NCI-H345 (cell line): ENCODE data around the gene VTA1.
"Not testable (repeated sequence)": the region's sequence is repeated elsewhere in the genome, so short reads cannot be mapped to it uniquely, and the experiment has no call there.

Source experiments
- DNase-seq: peaks from one replicate; lab custom pipeline; 2025; lab: John Stamatoyannopoulos, UW

Gene VTA1

DNA sequence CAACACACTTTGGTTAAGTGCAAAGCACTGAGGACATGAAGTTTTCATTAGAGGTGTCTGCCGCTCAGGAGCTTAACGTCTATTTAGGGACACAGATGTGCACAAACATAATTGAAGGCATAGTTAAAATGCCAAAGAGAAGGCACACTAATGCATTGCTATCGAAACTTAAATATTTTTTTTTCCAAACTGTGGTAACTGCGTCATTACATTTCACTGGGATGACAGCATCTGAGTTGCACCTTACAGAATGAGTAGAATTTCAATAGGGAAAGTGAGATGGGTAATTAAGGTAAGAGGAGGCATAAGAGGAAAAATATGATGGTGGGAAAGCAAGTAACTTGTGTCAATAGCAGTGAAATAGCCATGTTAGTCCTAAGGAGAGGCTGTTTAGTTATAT is 79.7 kb downstream of the VTA1 start:
- DNase-seq = no peak

DNA sequence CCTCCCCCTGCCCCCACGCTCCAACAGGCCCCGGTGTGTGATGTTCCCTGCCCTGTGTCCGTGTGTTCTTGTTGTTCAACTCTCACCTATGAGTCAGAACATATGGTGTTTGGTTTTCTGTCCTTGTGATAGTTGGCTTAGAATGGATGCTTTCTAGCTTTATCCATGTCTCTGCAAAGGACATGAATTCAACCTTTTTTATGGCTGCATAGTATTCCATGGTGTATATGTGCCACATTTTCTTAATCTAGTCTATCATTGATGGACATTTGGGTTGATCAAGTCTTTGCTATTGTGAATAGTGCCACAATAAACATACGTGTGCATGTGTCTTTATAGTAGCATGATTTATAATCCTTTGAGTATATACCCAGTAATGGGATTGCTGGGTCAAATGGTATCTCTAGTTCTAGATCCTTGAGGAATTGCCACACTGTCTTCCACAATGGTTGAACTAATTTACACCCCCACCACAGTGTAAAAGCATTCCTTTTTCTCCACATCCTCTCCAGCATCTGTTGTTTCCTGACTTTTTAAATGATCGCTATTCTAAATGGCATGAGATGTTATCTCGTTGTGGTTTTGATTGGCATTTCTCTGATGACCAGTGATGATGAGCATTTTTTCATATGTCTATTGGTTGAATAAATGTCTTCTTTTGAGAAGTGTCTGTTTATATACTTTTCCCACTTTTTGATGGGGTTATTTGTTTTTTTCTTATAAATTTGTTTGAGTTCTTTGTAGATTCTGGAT is 82.6 kb downstream of the VTA1 start:
- DNase-seq = not testable (repeated sequence)

DNA sequence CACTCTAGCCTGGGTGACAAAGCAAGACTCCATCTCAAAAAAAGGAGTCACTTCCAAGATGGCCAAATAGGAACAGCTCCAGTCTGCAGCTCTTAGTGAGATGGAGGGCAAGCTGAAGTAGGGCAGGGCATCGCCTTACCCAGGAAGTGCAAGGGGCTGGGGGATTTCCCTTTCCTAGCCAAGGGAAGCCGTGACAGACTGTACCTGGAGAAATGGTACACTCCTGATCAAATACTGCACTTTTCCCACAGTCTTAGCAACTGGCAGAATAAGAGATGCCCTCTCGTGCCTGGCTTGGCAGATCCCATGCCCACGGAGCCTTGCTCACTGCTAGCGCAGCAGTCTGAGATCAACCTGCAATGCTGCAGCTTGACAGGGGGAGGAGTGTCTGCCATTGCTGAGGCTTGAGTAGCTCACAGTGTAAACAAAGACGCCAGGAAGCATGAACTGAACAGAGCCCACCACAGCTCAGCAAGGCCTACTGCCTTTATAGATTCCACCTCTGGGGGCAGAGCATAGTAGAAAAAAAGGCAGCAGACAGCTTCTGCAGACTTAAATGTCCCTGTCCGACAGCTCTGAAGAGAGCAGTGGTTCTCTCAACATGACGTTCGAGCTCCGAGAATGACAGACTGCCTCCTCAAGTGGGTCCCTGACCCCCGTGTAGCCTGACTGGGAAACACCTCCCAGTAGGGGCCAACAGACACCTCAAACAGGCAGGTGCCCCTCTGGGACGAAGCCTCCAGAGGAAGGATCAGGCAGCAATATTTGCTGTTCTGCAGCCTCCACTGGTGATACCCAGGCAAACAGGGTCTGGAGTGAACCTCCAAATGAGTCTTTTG is 85.4 kb downstream of the VTA1 start:
- peak; percentile 47 for DNase-seq

DNA sequence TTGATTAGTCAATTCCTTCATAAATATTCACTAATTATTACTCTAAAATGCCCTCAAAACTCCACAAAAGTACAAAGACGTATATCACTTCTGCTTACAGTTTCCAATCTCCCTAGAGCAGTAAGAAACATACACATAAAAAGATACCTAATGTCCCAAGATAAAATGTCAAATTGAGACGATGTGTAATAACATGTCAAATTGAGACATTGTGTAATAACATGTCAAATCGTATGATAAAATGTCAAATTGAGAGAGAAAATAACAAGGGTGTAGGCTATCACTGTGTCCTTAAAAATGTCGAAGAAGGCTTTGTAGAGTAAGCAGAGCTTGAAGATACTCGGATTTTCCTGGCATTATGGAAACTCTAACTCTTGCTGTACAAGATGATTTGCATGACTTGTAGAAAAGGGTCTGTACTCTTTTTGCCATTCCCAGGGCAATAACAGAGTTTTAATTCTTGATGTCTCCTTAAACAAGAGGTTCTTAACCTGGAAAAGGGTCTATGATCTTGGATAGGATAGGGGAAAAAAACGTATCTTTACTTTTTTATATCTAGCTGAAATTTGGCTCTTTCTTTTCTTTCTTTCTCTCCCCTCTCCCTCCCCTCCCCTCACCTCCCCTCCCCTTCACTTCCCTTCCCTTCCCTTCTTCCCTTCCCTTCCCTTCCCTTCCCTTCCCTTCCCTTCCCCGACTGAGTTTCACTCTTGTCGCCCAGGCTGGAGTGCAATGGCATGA is 87.1 kb downstream of the VTA1 start:
- DNase-seq = no peak

DNA sequence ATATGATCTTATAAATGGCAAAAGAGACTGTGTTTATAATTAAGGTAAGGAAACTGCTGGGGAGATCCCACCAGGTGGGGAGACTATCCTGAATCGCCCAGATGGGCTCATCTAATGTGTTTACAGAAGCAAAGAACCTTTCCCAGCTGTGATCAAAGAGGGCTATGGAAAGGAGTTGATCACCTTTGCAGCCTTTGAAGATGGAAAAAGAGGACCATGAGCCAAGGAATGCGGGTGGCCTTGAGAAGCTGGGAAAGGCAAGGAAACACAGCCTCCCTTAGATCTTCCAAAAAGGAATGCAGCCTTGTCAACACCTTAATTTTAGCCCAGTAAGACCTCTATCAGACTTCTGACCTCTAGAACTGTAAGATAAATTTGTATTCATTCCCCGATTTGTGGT is 88.2 kb downstream of the VTA1 start:
- DNase-seq = no peak

DNA sequence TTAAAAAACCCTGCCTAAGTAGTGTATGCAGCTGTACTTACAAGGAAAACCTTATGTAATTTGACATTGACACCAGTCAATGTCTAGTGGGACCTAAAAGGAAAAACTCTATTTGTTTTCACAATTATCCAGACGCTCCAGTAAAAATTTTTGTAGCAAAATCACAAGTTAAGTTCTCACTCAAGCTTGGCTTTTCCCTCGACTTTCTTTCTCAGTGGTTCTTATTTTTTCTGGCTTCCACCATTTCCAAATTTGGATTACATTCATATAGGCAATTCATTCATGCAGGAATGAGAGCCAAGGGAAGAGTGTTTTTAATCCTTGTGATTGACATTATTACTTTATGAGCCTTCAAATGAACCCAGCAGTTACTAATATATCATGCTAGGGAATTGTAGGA is 88.7 kb downstream of the VTA1 start:
- DNase-seq = no peak

DNA sequence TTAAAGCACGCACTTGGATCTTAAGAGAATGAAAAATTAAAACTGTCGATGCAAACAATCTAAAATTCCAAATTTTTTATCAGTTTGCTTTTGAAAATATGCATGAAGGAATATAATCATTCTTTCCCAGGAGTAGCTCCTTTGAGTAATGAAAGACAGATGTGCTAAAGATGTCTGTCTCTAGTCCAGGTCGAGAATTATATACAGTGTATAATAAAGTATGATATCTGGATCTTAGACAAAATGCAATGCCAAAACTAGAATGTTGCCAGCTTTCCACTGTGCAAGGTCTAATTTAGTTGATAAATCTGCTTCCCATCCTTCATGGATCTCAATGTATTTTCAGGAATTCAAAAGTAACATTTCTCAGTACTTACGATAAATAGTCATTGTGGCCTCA is 89.6 kb downstream of the VTA1 start:
- no peak for DNase-seq

DNA sequence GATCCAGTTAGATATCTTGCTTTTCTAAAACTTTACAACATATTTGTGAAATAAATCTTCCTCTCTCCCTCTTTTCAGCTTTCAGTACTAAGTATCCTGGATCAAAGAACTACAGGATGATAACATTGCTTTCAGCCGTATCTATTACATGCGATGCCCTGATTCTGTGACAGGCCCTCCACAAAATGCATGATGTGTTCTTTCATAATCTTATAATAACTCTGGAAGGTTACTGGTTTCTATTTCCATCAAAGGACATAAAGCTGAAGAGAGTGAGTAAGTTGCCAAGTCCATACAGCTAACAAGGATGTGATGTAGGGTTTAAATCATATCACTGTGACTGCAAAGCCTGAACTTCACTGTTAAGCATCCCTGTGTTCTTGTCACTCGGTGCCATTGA is 91.8 kb downstream of the VTA1 start:
- DNase-seq = no peak

DNA sequence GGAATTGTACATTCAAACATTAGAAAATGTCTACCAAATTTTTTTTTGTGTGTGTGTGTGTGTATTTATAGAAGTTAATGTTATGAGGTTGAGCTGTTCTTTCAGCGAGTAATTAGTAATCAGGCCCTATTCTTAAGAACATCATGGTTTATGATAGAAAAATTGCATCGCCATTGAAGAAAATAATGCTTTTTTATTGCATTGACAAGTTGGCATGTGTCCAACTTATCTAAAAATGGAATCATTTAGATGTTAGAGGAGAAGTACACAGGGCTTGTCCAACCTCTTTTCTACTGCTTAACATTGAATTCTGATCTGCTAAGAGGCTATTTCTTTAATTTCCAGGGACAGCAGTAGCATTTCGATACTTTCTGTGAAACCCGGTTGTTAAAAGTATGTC is 93.1 kb downstream of the VTA1 start:
- DNase-seq = no peak

DNA sequence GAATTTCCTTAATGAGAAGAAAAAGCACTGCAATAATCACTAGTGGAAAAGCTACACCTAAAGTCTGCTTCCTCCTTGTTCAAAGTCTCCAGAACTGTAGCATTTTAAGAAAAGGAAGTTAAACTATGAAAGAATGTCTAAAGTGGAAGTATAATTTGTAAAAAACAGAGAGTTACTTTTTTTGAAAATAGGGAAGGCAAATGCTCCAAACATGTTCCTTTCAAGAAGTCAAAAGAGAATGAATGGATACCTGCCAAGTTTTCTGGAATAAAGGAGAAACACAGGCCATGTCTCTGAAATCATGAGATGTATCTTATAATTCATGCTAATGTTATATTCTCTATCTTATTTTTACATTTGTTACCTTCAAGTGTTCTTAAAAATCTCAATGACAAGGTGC is 94.0 kb downstream of the VTA1 start:
- DNase-seq = no peak

DNA sequence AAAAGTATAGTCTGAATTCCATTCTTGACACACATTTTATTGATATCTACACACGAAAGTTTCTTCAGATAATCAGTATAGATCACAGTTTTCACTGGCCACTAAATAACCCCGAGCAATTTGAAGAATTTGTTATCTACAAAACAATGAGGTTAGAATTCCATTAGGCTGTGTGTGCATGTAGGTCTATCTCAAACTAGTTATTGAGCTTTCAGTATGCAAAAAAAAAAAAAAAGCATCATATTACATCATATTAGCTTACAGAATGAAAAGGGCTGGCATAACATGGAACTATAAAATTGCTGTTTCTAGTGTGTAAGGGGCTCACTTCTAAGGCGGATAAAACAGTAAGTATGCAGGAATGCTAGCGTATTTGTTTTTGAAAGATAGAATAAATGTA is 95.2 kb downstream of the VTA1 start:
- no peak for DNase-seq

DNA sequence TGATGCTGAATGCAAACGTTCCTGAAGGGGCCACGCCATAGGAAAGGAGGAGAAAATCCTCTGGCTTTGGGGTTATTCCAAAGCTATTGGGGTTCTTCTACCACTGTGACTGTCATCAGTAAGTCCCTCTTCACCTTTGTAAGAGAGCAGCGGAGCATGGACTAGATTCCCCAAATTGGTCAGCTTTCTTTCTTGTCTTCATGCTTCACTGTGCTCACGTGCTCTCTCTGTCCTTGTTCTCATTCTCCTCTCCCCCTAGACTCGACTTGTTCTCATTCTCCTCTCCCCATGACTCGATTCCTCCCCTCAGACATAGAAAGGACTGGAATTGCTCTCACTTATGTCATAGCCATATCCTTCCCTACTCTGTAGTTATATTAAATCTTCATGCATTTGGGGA is 99.9 kb downstream of the VTA1 start:
- no peak for DNase-seq

DNA sequence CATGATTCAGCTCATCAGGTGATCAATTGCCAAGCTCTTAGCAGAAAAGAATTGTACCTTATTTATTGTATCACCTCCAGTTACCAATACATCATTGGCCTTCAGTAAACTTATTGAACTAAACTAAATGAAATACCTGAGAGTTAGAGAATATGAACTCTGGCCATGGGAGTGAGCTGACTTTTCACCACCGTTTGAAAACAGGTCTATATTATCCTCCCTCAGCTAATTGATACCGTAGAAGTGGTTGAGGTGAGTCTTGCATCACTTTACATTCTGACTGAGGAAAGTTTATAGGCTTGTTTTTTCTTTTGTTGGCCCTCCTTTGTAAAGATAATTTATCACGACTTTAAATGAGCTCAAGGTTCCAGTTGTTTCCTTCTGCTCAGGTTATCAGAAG is 102.2 kb downstream of the VTA1 start:
- DNase-seq = no peak

DNA sequence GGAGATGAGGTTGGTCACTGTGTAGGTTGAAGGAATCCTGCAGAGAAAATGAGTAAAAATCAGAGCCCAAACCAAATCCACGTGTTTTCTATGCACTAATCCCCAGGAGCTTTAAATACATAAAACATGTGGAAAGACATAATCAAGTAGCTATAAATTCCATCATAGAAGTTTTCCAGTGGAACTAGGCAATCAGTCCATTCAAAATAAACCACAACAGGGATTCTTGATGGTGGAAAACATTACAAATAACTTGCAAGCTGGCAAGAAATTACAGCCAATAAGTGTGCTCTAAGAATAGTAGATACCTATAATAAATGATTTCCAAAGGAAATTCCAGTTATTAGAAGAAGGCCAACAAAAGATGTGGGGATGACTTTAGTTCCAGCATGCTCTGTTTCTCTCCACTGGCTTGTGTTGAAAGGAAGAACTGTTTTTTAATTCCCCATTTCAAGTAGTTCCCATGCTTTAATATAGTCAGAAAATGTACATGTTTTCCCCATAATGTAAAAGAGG is 104.9 kb downstream of the VTA1 start:
- DNase-seq = no peak

DNA sequence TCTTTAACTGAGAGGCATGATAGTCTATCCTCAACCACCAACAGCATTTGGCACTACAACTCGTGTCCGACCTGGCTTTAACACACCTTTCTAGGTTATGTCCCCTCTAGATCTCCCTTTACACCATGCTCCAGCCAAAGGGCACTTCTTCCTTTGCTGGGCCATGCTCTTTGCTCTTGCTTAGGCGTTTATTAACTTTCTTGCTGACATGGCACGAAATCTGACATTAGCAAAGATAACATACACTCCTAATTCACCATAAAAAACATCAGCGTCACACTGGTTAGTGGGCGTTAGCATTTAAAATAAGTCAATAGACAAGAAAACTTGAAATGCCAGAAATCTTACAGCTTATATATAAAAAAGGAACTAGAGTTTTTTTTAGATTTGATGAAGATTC is 107.5 kb downstream of the VTA1 start:
- DNase-seq = no peak

DNA sequence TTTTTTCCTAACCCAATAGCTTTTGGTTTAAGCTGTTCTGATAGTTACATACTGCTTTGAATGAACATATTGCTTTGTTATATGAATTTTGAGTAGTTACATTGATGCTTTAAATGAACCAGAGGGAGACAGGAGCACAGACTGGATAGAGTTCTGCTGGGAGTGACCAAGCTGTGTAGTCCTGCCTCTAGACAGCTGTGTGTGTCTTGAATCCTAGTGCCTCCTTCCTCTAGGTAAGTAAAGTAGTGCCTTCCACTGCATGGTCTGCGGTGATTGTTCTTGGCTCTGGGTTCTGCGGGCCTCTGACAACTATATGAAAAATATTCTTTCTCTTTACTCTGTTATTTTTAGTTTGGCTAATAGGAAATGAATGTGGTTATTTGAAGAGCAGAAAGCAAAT is 108.7 kb downstream of the VTA1 start:
- DNase-seq = no peak

DNA sequence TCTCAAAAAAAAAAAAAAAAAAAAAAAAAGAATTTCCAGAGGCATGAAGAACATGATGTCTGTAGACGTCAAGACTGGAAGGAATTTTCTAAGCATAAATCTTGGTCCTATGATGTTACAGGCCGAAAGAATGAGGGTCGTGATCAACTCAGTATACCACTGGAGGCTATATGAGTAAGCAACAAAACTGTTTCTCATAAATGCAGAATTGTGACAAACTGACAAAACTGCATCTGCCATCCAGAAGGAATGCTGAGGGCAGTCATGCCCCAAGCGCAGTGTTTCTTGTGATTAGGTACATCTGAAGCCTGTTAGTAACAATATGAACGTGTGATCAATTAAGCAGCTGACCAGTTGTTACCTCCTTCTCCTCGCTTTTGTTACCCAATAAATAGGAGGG is 111.2 kb downstream of the VTA1 start:
- DNase-seq = no peak

DNA sequence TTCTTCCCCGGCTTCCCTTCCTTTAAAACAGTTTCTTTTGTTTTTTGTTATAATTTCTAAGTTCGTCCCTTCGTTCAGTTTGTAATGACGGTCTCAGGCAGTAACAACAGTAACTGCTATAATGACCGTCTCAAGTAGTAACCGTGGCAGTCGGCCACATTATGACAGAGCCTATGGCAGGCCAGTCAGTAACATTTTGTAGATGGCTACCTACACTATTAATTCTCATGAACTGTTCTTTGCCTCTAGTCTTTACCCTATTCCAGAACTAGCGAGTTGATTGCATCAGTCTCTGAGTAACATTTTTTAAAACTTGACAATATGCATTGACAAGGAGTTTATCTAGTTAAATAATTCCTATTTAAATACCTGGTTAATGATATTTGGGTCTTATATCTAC is 111.7 kb downstream of the VTA1 start:
- no peak for DNase-seq

DNA sequence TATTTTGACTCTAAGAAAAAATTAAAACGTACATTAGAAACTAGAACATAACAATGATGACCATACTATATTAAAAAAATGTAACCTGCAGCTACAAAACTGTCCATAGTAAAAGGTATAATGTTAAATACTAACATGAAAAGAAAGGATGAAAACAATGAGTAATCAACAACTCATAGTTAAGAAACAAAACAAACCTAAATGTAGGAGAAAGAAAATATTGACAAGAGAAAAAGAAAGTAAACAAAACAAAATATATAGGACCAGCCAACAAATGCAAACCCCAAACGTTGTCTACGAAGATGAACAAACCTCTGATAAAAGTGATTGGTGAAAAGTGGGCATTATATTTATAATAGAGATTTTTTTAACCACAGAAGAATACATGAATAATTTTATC is 113.7 kb downstream of the VTA1 start:
- no peak for DNase-seq

DNA sequence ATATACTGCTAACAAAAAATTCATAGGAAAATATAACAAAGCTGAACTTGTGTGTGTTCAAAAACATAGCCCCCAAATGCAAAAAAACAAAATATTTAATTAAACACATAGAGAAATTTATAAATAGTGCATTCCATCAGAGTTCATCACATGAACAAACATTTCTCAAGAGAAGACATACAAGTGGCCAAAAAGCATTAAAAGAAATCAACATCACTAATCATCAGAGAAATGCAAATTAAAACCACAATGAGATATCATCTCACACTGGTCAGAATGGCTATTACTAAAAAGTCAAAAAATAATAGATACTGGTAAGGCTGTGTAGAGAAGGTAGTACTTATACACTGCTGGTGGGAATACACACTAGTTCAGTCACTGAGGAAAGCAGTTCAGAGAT is 115.2 kb downstream of the VTA1 start:
- DNase-seq = no peak

DNA sequence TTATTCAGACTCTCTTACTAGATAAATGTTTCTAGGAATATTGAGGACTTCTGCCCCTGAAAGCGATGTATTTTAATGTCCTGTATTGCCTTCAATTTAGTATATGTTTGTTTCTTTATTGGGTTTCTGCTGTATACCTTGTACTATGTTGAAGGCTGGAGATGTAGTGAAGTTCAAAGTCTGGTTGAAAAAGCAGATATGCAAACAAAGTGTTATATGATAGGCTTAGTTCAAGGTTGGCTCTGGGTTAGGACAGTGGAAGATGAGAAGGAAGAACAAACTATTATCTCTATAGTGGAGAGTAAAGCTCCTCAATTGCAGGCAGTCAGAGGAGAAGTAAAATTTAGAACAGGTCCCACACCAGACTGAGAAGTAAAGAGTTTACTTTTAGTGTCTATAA is 118.4 kb downstream of the VTA1 start:
- no peak for DNase-seq

DNA sequence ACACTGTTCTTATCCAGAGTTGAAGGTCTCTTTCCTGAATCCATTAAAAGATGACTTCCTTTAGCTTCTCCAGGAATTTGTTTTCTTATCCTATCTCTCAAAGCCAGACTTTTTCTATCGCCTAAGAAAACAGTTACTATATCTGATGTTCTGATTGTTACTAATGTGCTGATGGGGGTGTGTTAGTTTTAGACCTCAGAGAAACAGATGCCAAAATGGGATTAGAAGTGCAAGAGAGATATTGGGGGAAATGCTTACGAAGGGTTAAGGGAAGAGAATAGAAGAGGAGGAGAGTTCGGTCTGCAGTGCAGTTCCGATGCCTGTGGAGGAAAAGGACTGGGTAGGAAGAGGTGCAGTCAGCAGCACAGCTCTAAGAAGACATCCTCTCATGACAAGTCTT is 119.0 kb downstream of the VTA1 start:
- DNase-seq = no peak

DNA sequence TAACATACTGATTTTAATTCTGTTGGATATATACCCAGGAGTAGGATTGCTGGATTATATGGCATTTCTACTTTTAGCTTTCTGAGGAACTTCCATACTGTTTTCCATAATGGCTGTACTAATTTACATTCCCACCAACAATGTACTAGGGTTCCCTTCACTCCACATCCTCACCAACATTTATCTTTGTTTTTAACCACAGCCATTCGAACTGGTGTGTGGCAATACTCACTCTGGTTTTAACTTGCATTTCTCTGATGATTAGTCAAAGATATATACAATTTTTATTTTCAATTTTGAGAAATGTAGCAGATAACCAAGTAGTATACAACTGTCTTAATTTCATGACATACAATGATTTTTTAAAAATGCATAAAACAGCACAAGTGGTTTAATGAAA is 124.4 kb downstream of the VTA1 start:
- no peak for DNase-seq
